Activated T-cell treated with anti-CD3 and anti-CD28 coated beads, Interleukin-2, amount 50 U/mL, for 4 hours (primary cell): ENCODE measurements around the gene CMTM7. TPM values are rescaled to one million over a fixed set of nuclear protein-coding genes. Genes with fewer than 3 reads are reported as not detected.
"Not testable (repeated sequence)": the region's sequence is repeated elsewhere in the genome, so short reads cannot be mapped to it uniquely, and the experiment has no call there.

Experiments
- ATAC-seq, 2 donors: fragments of 200-7000 bp; cut with Tn5 transposase; one replicate each; pipeline ENCODE4 v1.10.0; 2021
- DNase-seq: peaks from one replicate; pipeline ENCODE4 v3.0.0-alpha.2; 2020
- H3K27me3 Mint-ChIP-seq: one replicate; pipeline ENCODE4 v1.8.0; 2021; ENCODE audit warnings: low read depth, mixed read lengths
- H3K36me3 Mint-ChIP-seq: one replicate; pipeline ENCODE4 v1.8.0; 2022; ENCODE audit warnings: mixed read lengths; ENCODE audit not compliant: insufficient read depth
- H3K4me1 Mint-ChIP-seq: one replicate; pipeline ENCODE4 v1.8.0; 2021; ENCODE audit warnings: low read depth, mixed read lengths
- H3K4me3 Mint-ChIP-seq: one replicate; pipeline ENCODE4 v1.8.0; 2021; ENCODE audit warnings: mild to moderate bottlenecking, moderate library complexity, mixed read lengths
- H3K9me3 Mint-ChIP-seq: one replicate; pipeline ENCODE4 v1.8.0; 2021; ENCODE audit warnings: mixed read lengths
- total RNA-seq, 3 donors: library from RNA; stranded (reverse); gene quantifications; one replicate each; pipeline ENCODE4 v1.2.1, GENCODE V29; 2021

CMTM7 gene
- total RNA-seq, 3 donors from 2014 or later: 19.1 to 23.2 (median 21.3) TPM

GRCh38 chr3:32432045-32432710 is 40.5 kb downstream of the CMTM7 start:
- H3K9me3 Mint-ChIP-seq: no peaks in the 10 kb centered on the region
- H3K4me1 Mint-ChIP-seq: peaks cover 85% of the 10 kb centered on the region
- DNase-seq (no peak), ATAC-seq (peak in 1 of 2 donors; percentile 6)
- no peaks in the 10 kb centered on the region for H3K36me3 Mint-ChIP-seq
- H3K4me3 Mint-ChIP-seq: peak overlapping the region; percentile 69
- H3K27me3 Mint-ChIP-seq: no peaks in the 10 kb centered on the region

DNA sequence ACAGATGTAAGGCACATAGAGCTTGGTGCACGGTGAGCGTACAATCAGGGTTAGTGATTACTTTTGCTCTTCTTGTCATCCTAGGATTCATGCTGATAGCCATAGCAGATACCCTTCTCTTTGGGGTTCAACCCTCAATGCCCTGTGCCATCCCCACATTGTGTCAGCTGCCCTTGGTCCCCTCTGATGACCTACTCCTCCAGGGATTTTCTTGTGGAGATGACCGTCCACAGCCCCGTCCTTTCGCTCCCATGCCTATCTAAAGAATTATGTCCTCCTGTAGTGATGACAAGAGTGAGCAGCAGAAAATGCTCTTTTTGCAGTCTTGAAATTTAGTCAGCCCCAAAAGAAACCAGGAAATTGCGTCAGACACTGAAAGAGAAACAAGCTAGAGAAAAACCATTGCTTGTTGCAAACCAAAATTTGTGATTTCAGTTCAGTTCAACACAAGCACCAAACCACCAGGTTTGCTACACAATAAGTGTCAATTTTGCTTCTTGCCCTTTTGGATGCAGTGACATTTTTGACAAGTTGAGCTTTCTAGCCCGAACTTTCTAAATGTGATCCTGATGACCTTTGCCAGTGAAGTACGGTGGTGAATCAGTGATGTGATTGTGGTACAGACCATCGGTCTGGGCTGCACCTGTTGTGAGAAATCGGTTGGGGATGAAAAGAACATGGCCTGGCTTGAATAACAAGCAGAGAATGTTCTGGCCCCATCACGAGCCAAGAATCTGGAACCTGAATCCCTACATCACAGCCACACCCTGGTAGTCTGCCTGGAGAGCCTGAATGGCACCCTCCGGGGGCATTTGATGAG is 41.3 kb downstream of the CMTM7 start:
- H3K36me3 Mint-ChIP-seq: no peaks in the 10 kb centered on the region
- no peaks in the 10 kb centered on the region for H3K27me3 Mint-ChIP-seq
- peak overlapping the region; percentile 69 for H3K4me3 Mint-ChIP-seq
- peak; percentile 71 to 75 for ATAC-seq
- no peak for DNase-seq
- no peaks in the 10 kb centered on the region for H3K9me3 Mint-ChIP-seq
- peaks cover 79% of the 10 kb centered on the region for H3K4me1 Mint-ChIP-seq

- ATAC-seq (no peak), DNase-seq (no peak)
- H3K9me3 Mint-ChIP-seq: no peaks in the 10 kb centered on the region
- H3K27me3 Mint-ChIP-seq: no peaks in the 10 kb centered on the region
- H3K4me3 Mint-ChIP-seq: no peak overlapping the region
- peaks cover 80% of the 10 kb centered on the region for H3K4me1 Mint-ChIP-seq
- H3K36me3 Mint-ChIP-seq: no peaks in the 10 kb centered on the region
Measured at GRCh38 chr3:32434206-32434605, 42.6 kb downstream of the CMTM7 start.

DNA sequence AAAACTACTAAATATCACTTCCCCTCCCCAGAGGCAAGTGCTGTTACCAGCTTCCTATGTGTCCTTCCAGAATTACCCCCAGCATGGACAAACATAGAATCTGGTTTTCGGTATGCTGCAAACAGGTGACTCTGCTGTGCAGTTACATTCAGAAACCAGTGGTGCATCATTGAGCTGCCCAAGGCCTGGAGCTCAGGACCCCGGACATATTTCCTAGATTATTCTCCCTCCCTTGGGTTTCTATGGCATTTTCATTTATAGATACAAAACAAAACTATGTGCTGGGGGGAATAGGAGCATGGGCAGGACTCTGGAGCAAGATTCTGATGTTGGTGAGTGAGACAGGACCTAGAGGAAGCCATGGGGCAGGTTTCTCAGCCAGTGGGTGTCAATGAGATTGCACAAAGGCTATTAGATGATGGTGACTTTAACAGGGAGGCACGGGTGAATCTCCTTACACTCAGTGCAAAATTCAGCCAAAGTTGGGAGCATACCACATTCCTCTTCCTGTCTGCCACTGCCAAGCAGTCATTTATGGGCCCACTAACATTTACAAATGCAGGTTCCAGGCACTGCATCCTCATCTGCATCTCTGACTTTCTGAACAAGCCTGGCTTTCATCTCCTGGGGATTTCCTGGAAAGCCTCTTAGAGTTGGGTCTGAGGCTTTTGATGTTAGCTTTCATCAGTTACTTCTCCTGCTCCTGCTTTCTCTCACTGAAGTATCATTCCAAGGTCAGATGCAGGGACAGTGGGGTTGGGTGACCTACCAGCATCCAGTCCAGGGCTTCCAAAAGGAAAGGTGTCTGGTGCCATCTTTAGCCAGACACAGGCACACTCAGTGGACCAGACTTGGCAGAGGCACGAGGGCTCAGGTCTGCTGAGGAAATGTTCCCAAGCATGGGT is 44.5 kb downstream of the CMTM7 start:
- ATAC-seq (no peak), DNase-seq (no peak)
- no peak overlapping the region for H3K4me3 Mint-ChIP-seq
- H3K9me3 Mint-ChIP-seq: no peaks in the 10 kb centered on the region
- H3K36me3 Mint-ChIP-seq: no peaks in the 10 kb centered on the region
- H3K27me3 Mint-ChIP-seq: no peaks in the 10 kb centered on the region
- peaks cover 79% of the 10 kb centered on the region for H3K4me1 Mint-ChIP-seq

GRCh38 chr3:32436816-32437189 is 45.1 kb downstream of the CMTM7 start:
- ATAC-seq: no peak

DNA sequence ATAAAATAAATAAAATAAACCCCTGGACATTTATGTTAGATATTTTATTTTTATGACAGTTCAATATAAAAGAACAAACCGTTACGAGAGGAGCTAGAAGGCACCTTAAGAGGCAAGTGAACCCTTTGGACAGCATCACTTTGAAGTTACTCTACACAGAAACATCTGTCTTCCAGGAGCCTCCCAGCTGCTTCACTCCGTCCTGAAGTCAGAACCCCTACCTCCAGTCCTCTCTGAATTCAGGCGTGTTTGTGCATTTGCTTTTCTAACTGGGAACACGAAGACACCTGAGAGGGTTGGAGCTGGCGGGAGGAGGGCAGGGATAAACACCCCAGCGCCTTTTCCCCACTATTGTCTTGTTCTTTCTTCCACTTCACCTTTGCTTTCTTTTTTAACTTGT is 46.2 kb downstream of the CMTM7 start:
- Mint-ChIP-seq H3K4me1 (peaks cover 74% of the 10 kb centered on the region), H3K27me3 (no peaks in the 10 kb centered on the region), H3K9me3 (no peaks in the 10 kb centered on the region), H3K36me3 (peaks cover 10% of the 10 kb centered on the region), H3K4me3 (no peak overlapping the region)
- no peak for ATAC-seq
- DNase-seq: no peak

More at GRCh38 chr3:32436816-32437189, 45.1 kb downstream of the CMTM7 start:
- Mint-ChIP-seq H3K4me3 (no peak overlapping the region), H3K36me3 (peaks cover 3% of the 10 kb centered on the region), H3K27me3 (no peaks in the 10 kb centered on the region), H3K9me3 (no peaks in the 10 kb centered on the region), H3K4me1 (peaks cover 79% of the 10 kb centered on the region)
- DNase-seq: no peak

DNA sequence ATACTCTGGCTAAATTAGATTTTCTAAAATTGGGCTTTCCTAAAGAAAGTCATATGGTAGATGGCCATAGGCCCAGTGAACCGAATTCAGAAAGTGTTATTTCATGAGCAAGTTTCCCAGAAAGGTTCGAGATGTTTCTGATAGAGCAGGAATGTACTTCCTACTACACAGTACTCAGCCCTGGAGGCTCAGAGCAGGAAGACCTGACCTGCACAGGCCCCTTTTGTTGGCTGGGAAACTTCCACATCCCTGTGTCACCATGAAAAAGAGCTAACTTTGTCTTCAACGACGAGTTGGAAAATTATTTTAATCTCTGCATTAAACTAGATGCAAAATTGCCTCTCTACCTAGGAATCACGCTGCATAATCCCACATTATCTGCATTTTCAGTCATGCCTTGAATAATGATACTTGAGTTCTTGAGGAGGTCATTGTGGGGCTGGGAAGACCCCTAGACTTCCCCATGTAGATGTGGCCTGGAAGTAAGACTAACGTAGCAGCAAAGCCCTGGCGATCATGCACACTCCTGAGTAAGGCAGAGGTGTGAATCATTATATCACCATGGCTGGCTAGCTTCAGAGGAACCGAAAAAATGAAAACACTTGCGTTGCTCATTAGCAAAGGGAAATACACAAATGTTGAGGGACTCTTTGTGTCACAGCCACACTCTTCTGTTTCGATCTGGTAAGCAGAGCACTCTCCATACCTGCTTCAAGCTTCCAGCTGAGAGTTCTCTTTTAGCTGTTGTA is 47.1 kb downstream of the CMTM7 start:
- Mint-ChIP-seq H3K9me3 (no peaks in the 10 kb centered on the region), H3K27me3 (no peaks in the 10 kb centered on the region), H3K36me3 (peaks cover 14% of the 10 kb centered on the region), H3K4me1 (peaks cover 74% of the 10 kb centered on the region), H3K4me3 (peak overlapping the region; percentile 2)
- peak; percentile 82 to 90 for ATAC-seq
- DNase-seq: no peak

GRCh38 chr3:32439421-32439820 is 47.8 kb downstream of the CMTM7 start:
- peak; percentile 12 to 32 for ATAC-seq
- not testable (repeated sequence) for H3K4me3 Mint-ChIP-seq, H3K9me3 Mint-ChIP-seq, H3K27me3 Mint-ChIP-seq, DNase-seq
- peaks cover 78% of the 10 kb centered on the region for H3K4me1 Mint-ChIP-seq
- peaks cover 14% of the 10 kb centered on the region for H3K36me3 Mint-ChIP-seq

DNA sequence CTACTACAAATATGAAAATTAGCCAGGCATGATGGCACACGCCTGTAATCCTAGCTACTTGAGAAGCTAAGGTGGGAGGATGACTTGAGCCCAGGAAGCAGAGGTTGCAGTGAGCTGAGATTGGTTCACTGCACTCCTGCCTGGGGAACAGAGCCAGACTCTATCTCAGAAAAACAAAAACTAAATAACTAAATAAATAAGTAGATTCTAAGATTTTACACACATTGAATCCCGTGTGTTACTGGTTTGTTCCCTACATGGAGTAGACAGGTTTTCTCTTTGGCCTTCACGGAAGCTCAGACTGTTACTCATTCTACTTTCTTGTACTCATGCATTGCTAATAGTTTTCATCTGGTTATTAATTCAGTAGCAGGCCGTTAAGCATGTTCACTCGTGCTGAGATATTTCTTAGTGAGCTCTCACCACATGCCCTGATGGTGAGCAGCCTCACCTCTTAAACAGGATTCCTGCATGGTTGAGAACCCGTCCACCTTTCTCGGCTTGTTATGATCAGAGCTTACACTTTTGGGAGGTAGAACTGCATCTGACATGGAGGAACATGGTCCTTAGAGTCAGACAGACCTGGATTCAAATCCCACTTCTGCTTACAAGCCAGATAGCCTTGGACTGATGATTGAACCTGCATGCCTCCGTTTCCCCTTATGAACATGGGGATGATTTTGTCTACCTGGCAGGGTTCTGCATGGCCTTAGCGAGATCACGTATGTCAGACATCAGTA is 49.1 kb downstream of the CMTM7 start:
- ATAC-seq: no peak
- H3K27me3 Mint-ChIP-seq: no peaks in the 10 kb centered on the region
- no peaks in the 10 kb centered on the region for H3K9me3 Mint-ChIP-seq
- no peak for DNase-seq
- peaks cover 79% of the 10 kb centered on the region for H3K4me1 Mint-ChIP-seq
- H3K4me3 Mint-ChIP-seq: no peak overlapping the region
- H3K36me3 Mint-ChIP-seq: peaks cover 17% of the 10 kb centered on the region

DNA sequence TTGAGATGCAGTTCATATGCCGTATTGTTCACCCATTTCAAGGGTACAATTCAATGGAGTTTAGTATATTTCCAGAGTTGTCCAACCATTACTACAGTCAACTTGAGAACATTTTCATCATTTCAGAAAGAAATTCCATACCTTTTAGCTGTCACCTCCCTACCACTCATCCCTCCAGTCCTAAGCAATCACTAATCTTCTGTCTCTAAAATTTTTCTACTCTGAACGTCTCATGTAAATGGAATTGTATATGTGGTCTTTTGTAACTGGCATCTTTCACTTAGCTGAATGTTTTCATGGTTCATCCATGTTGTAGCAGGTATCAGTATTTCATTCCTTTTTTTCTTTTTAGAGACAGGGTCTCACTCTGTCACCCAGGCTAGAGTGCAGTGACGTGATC is 51.1 kb downstream of the CMTM7 start:
- DNase-seq (no peak), ATAC-seq (no peak)
- no peaks in the 10 kb centered on the region for H3K9me3 Mint-ChIP-seq
- peaks cover 27% of the 10 kb centered on the region for H3K36me3 Mint-ChIP-seq
- H3K27me3 Mint-ChIP-seq: no peaks in the 10 kb centered on the region
- H3K4me1 Mint-ChIP-seq: peaks cover 84% of the 10 kb centered on the region
- H3K4me3 Mint-ChIP-seq: no peak overlapping the region

DNA sequence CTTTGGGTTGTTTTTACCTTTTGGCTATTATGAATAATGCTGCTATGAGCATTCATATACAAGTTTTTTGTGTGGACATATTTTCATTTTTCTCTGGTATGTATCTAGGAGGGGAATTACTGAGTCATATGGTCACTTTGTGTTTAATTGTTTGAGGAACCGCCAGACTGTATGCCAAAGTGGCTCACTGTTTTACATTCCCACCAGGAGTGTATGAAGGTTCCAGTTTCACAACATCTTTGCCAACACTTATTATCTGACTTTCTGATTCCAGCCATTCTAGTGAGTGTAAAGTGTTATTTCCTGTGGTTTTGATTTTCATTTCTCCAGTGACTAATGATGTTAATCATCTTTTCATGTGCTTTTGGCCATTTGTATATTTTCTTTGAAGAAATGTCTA is 51.8 kb downstream of the CMTM7 start:
- peaks cover 84% of the 10 kb centered on the region for H3K4me1 Mint-ChIP-seq
- DNase-seq (no peak), ATAC-seq (peak; percentile 51 to 72)
- H3K4me3 Mint-ChIP-seq: no peak overlapping the region
- H3K9me3 Mint-ChIP-seq: no peaks in the 10 kb centered on the region
- H3K36me3 Mint-ChIP-seq: peaks cover 30% of the 10 kb centered on the region
- no peaks in the 10 kb centered on the region for H3K27me3 Mint-ChIP-seq

GRCh38 chr3:32447865-32448400 is 56.3 kb downstream of the CMTM7 start:
- no peak for DNase-seq
- peaks cover 36% of the 10 kb centered on the region for H3K36me3 Mint-ChIP-seq
- H3K9me3 Mint-ChIP-seq: no peaks in the 10 kb centered on the region
- peaks cover 54% of the 10 kb centered on the region for H3K4me1 Mint-ChIP-seq
- ATAC-seq: no peak
- no peaks in the 10 kb centered on the region for H3K27me3 Mint-ChIP-seq
- H3K4me3 Mint-ChIP-seq: no peak overlapping the region
